K562 (cell line): ENCODE data around the gene FSCN2. TPM values are rescaled to one million over a fixed set of nuclear protein-coding genes. Genes with fewer than 3 reads are reported as not detected.
A peak's percentile ranks its signal among the peaks of the same experiment; 100 is the strongest.

Source experiments
- CHCHD3 ChIP-seq: fragments of 250-450 bp; sonication (Bioruptor Pico); IDR thresholded peaks from 2 replicates; pipeline ENCODE4 v2.1.2; 2022; ENCODE audit warnings: mild to moderate bottlenecking
- ETV1 ChIP-seq: fragments of 450-650 bp; conservative IDR thresholded peaks from 2 replicates; pipeline ENCODE4 v1.6.1; 2016; ENCODE audit warnings: missing genetic modification characterization, control low read depth, low read depth, missing compliant biosample characterization
- FOSL1 ChIP-seq: fragments of 200-800 bp; sonication (Bioruptor generic); conservative IDR thresholded peaks from 2 replicates; pipeline ENCODE4 v1.6.1; 2016; ENCODE audit warnings: missing genetic modification characterization, missing compliant biosample characterization
- GABPB2 ChIP-seq: fragments of 250-450 bp; sonication (Bioruptor Pico); conservative IDR thresholded peaks from 2 replicates; pipeline ENCODE4 v1.5.1; 2021; ENCODE audit warnings: mild to moderate bottlenecking
- HMBOX1 ChIP-seq: sonication (generic); IDR thresholded peaks from 2 replicates; pipeline ENCODE4 v1.6.1; 2016
- JUND ChIP-seq, 2 experiments: IDR thresholded peaks; 2 replicates in 1 of 2; 3 replicates in 1 of 2; pipeline ENCODE4 v1.6.1; 2011; ENCODE audit warnings: borderline replicate concordance in 2 of 2, low read depth in 2 of 2, low read length in 2 of 2, improper control_type of control experiment in 1 of 2, missing biosample characterization in 1 of 2, missing genetic modification characterization in 1 of 2, missing genetic modification reagents in 1 of 2
- MYNN ChIP-seq, 2 experiments: sonication (generic); formaldehyde crosslinking in 1 of 2; IDR thresholded peaks; 2 replicates each; pipeline versions ENCODE4 v1.5.0 to v1.6.1; 2016 to 2020; ENCODE audit warnings: antibody characterized with exemption in 1 of 2, missing genetic modification reagents in 1 of 2
- POLR2G ChIP-seq: fragments of 200-400 bp; formaldehyde crosslinking; IDR thresholded peaks from 2 replicates; pipeline ENCODE4 v1.6.1; 2017; ENCODE audit warnings: low read depth, mild to moderate bottlenecking, antibody characterized with exemption, low read length, moderate library complexity
- PRPF4 ChIP-seq: fragments of 200-400 bp; formaldehyde crosslinking; IDR thresholded peaks from one replicate; pipeline ENCODE4 v1.6.1; 2017; ENCODE audit warnings: low read length, low read depth, mild to moderate bottlenecking; ENCODE audit not compliant: insufficient read depth, poor library complexity, severe bottlenecking
- RHOXF2B ChIP-seq: fragments of 250-450 bp; sonication (Bioruptor Pico); conservative IDR thresholded peaks from 2 replicates; pipeline ENCODE4 v1.5.1; 2021
- USF1 ChIP-seq: sonication (generic); formaldehyde crosslinking; IDR thresholded peaks from 2 replicates; pipeline ENCODE4 v1.9.0; 2022; ENCODE audit warnings: mild to moderate bottlenecking, missing genetic modification reagents
- VEZF1 ChIP-seq: fragments of 200-800 bp; sonication (Bioruptor generic); IDR thresholded peaks from 2 replicates; pipeline ENCODE4 v1.6.1; 2017; ENCODE audit warnings: missing genetic modification characterization, missing compliant biosample characterization
- ZNF140 ChIP-seq: fragments of 250-450 bp; sonication (Bioruptor Pico); IDR thresholded peaks from 2 replicates; pipeline ENCODE4 v1.8.0; 2021; ENCODE audit warnings: moderate library complexity, mild to moderate bottlenecking, inconsistent platforms
- polyA plus RNA-seq, 8 experiments: library from polyadenylated mRNA; depleted of rRNA in 4 of 8; stranded (reverse) in 5 of 8; unstranded in 3 of 8; fragments of >200 nt; fragmentation: Nextera tagmentation in 2 of 8; fragmentation: Illumina TruSeq in 1 of 8; extraction: Ambion mirVana in 2 of 8; extraction: Trizol in 1 of 8; gene quantifications; 2 replicates each; pipeline versions ENCODE4 v1.2.1 to v1.2.3, GENCODE V29; 2011 to 2014; ENCODE audit warnings: inconsistent platforms in 1 of 8, missing spikeins in 1 of 8
- total RNA-seq, 7 experiments: library from RNA; depleted of rRNA in 6 of 7; stranded (reverse); fragments of >200 nt in 6 of 7; fragmentation: Illumina TruSeq in 2 of 7; extraction: Trizol in 2 of 7; gene quantifications; 2 replicates each; pipeline versions ENCODE4 v1.2.1 to v1.2.3, GENCODE V29; 2011 to 2021; ENCODE audit warnings: low replicate concordance in 1 of 7

Gene FSCN2
- total and polyA plus RNA-seq, 9 of the 15 experiments (the other 6 are each of a cell fraction or from before 2014, with no cell fraction given): 0.08 TPM; not detected in 8

- TF ChIP-seq FOSL1 (tag): peak; percentile 83
- TF ChIP-seq RHOXF2B (CRISPR knock-in tag): no peak
- no peak for TF ChIP-seq GABPB2 (CRISPR knock-in tag)
- peak; percentile 37; the same call in 1 of the 2 replicates for TF ChIP-seq USF1
- TF ChIP-seq HMBOX1: no peak
- 0 out of 2 replicates have a peak, but pooled peaks have one; percentile 13 for TF ChIP-seq VEZF1 (CRISPR knock-in tag)
- no peak for TF ChIP-seq ZNF140
- peak; percentile 46; the same call in 1 of the 2 replicates for TF ChIP-seq POLR2G
- no peak for TF ChIP-seq PRPF4
- no peak for TF ChIP-seq CHCHD3
- peak; percentile 37; the same call in 1 of the 2 replicates for TF ChIP-seq MYNN (IDR thresholded peaks at IDR 0.05)
- no peak for TF ChIP-seq MYNN (CRISPR knock-in tag; IDR thresholded peaks at IDR 0.05)
- TF ChIP-seq ETV1 (tag): no peak
- no peak; the same call in 1 of the 2 replicates for TF ChIP-seq JUND (IDR thresholded peaks at IDR 0.05; ENCODE audit: borderline replicate concordance, low read depth, low read length)
- 0 out of 3 replicates have a peak, but pooled peaks have one; percentile 22 for TF ChIP-seq JUND (tag; IDR thresholded peaks at IDR 0.05; ENCODE audit: borderline replicate concordance, low read depth, low read length)
Observed at GRCh38 chr17:81556175-81556691, 28.1 kb downstream of the FSCN2 start (continued).
